Airway epithelial cell (primary cell): ENCODE data around the gene PGAM2. TPM values are rescaled to one million over a fixed set of nuclear protein-coding genes. Genes with fewer than 3 reads are reported as not detected.

ENCODE experiments used
- total RNA-seq: library from RNA; depleted of rRNA; stranded (reverse); fragments of >200 nt; gene quantifications from 2 replicates; pipeline ENCODE4 v1.2.3, GENCODE V29; 2015

Gene PGAM2
- total RNA-seq = not detected in 2 replicates

DNA sequence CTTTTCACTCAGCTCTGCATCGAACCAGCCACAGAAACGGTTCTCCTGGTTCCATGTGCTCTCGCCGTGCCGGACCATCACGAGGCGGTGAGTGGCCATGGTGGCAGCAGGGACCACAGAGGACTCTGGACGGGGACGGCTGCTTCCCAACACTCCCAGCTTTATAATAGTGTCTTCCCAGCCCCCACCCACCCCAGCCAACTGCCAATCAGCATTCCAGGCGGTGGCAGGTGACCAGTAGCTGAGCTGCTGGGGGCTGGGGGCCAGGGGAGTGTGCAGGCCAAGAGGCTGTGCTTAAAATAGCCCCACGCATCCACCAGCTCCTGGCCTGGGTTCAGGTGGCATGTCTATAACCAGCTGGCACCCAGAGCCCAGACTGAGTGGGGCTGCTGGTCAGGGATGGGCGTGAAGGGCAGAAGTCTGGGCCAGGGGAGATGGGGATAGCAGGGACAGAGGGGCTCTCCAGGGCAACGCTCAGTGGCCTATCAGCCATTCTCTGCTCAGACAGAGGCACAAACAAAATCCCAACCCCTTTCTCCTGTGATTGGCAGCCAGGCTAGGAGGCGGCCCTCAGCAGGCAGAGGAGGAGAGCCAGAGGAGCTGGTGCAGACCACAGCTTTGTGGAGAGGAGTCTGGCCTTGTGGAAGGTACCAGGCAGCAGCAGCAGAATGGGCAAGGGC is at the start of gene PGAM2:
Gene PGAM2, minus strand, starts transcription at position 137 of the 680 bp plus-strand sequence. Its CDS starts 38 bp downstream, at position 99.

DNA sequence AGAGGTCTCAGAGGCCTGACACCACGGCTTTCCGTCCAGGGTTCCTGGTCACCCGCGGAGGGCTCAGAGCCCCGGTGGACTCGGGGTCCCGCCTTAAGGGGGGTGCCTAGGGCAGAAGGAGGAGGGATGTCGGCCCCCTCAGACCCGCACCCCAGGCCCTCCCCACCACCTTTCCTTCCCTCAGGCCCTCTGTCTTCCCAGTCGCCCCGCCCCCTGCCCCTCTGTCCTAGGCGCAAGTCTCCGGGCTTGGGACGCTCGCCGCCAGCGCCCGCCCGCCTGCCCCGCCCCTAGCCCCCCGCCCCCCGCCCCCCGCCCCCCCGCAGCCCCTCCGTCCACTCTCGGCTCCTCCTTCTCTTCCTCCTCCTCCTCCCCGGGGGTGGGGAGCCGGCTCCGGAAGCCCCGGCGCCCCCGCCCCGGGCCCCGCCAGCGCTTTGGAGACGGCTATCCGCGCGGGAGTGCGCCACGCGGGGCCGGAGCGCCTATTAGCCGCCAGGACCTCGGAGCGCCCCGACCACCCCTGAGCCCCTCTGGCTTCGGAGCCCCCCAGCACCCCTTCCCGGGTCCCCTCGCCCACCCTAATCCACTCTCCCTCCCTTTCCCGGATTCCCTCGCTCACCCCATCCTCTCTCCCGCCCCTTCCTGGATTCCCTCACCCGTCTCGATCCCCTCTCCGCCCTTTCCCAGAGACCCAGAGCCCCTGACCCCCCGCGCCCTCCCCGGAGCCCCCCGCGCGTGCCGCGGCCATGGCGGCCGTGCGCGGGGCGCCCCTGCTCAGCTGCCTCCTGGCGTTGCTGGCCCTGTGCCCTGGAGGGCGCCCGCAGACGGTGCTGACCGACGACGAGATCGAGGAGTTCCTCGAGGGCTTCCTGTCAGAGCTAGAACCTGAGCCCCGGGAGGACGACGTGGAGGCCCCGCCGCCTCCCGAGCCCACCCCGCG is 38.8 kb upstream of the PGAM2 start, which contains the start of gene AEBP1:
Gene AEBP1, plus strand, starts transcription at position 423 of the 937 bp plus-strand sequence. Its CDS starts 321 bp downstream, at position 744.

GRCh38 chr7:44044315-44045225 is 20.8 kb downstream of the PGAM2 start, which contains the start of gene DBNL:
TSS of gene DBNL (plus strand) at chr7:44044702. CDS start at chr7:44044738, 36 bp downstream.

Other genes starting within 250 kb of the PGAM2 start
- gene MRPS24, start 196.1 kb downstream of the PGAM2 start, total RNA-seq = 156 and 209 TPM in 2 replicates
- 16.7 and 22.1 TPM in 2 replicates for gene URGCP, start 159.0 kb downstream of the PGAM2 start, total RNA-seq
- gene UBE2D4, start 139.1 kb downstream of the PGAM2 start, total RNA-seq = 2.0 and 6.0 TPM in 2 replicates
- not detected in 2 replicates for gene SPDYE1, start 67.7 kb downstream of the PGAM2 start, total RNA-seq
- gene DBNL, start 20.9 kb downstream of the PGAM2 start, total RNA-seq = 152 and 186 TPM in 2 replicates
- gene POLM, start 17.0 kb upstream of the PGAM2 start, total RNA-seq = 13.5 and 21.2 TPM in 2 replicates
- gene AEBP1, start 38.8 kb upstream of the PGAM2 start, total RNA-seq = 1.6 and 3.1 TPM in 2 replicates
- 135 and 144 TPM in 2 replicates for gene POLD2, start 58.0 kb upstream of the PGAM2 start, total RNA-seq
- 0.51 TPM in 1 of 2 replicates, not detected in the other for gene MYL7, start 75.8 kb upstream of the PGAM2 start, total RNA-seq
- gene GCK, start 123.9 kb upstream of the PGAM2 start, total RNA-seq = 0.28 TPM in 1 of 2 replicates, not detected in the other
- 88.3 and 100 TPM in 2 replicates for gene YKT6, start 135.4 kb upstream of the PGAM2 start, total RNA-seq